Smooth muscle cell (in vitro differentiated cells): ENCODE results near the gene TBC1D22A. TPM values are rescaled to one million over a fixed set of nuclear protein-coding genes. Genes with fewer than 3 reads are reported as not detected.

Experiments used
- DNase-seq: peaks from one replicate; lab custom pipeline; 2025; ENCODE audit not compliant: unreplicated experiment; lab: John Stamatoyannopoulos, UW
- H2AFZ ChIP-seq: fragments of 200-600 bp; sonication (generic); 2 replicates; pipeline ENCODE4 v1.6.0; 2016; ENCODE audit warnings: antibody characterized with exemption, low read depth, mild to moderate bottlenecking
- H3F3A ChIP-seq: fragments of 200-600 bp; sonication (generic); 2 replicates; pipeline ENCODE4 v1.6.0; 2017; ENCODE audit warnings: antibody characterized with exemption, low read depth
- H3K27ac ChIP-seq: fragments of 200-600 bp; sonication (generic); 2 replicates; pipeline ENCODE4 v1.5.1; 2016; ENCODE audit warnings: low read depth, mild to moderate bottlenecking
- H3K27me3 ChIP-seq: fragments of 200-600 bp; sonication (generic); 2 replicates; pipeline ENCODE4 v1.6.1; 2016; ENCODE audit warnings: low read depth, mild to moderate bottlenecking
- H3K36me3 ChIP-seq: fragments of 200-600 bp; sonication (generic); 2 replicates; pipeline ENCODE4 v1.5.1; 2016; ENCODE audit warnings: low read depth
- H3K4me1 ChIP-seq: fragments of 200-600 bp; sonication (generic); 2 replicates; pipeline ENCODE4 v1.5.1; 2016; ENCODE audit warnings: low read depth
- H3K4me2 ChIP-seq: fragments of 200-600 bp; sonication (generic); 2 replicates; pipeline ENCODE4 v1.6.0; 2016; ENCODE audit warnings: mild to moderate bottlenecking
- H3K4me3 ChIP-seq: fragments of 200-600 bp; sonication (generic); 2 replicates; pipeline ENCODE4 v1.5.1; 2016; ENCODE audit warnings: mild to moderate bottlenecking
- H3K79me2 ChIP-seq: fragments of 200-600 bp; sonication (generic); 2 replicates; pipeline ENCODE4 v1.6.0; 2016; ENCODE audit warnings: low read depth, mild to moderate bottlenecking
- H3K9ac ChIP-seq: fragments of 200-600 bp; sonication (generic); 2 replicates; pipeline ENCODE4 v1.6.0; 2016; ENCODE audit warnings: low read depth
- H3K9me3 ChIP-seq: fragments of 200-600 bp; sonication (generic); replicated peaks from 2 replicates; pipeline ENCODE4 v1.5.1; 2016; ENCODE audit warnings: low read depth
- H4K20me1 ChIP-seq: fragments of 200-600 bp; sonication (generic); 2 replicates; pipeline ENCODE4 v1.6.0; 2016; ENCODE audit warnings: low read depth
- CTCF ChIP-seq: fragments of 200-600 bp; sonication (generic); IDR thresholded peaks from 2 replicates; pipeline ENCODE4 v1.5.1; 2017; ENCODE audit warnings: borderline replicate concordance, mild to moderate bottlenecking, antibody characterized with exemption; ENCODE audit not compliant: insufficient read depth, poor library complexity, severe bottlenecking
- WGBS: methylation state at CpG from one replicate; pipeline ENCODE4 v1.1.7; 2016; ENCODE audit warnings: low lambda C conversion rate; 5-methylcytosine and 5-hydroxymethylcytosine counted together
- polyA plus RNA-seq: library from polyadenylated mRNA; unstranded; fragments of >200 nt; fragmentation: Nextera tagmentation; extraction: Ambion mirVana; gene quantifications from 2 replicates; pipeline ENCODE4 v1.2.1, GENCODE V29; 2016
- total RNA-seq: library from RNA; depleted of rRNA; stranded (reverse); fragments of >200 nt; gene quantifications from 2 replicates; pipeline ENCODE4 v1.2.3, GENCODE V29; 2014

The TBC1D22A gene
- total and polyA plus RNA-seq, 2 experiments from 2014 or later = 12.5 to 14.4 TPM

GRCh38 chr22:46753761-46754109, 8.7 kb upstream of the TBC1D22A start:
- Histone ChIP-seq H3F3A (peaks cover 10% of the 10 kb centered on the region), H3K36me3 (no peaks in the 10 kb centered on the region), H3K79me2 (no peaks in the 10 kb centered on the region), H3K9ac (peak overlapping the region; percentile 82), H3K9me3 (no peaks in the 10 kb centered on the region), H2AFZ (no peak overlapping the region), H3K4me1 (peaks cover 6% of the 10 kb centered on the region), H4K20me1 (no peaks in the 10 kb centered on the region), H3K27me3 (no peaks in the 10 kb centered on the region), H3K4me2 (peak overlapping the region; percentile 27), H3K4me3 (no peak overlapping the region), H3K27ac (peak overlapping the region; percentile 94)
- no peak for DNase-seq
- no peak for TF ChIP-seq CTCF
- WGBS = 88% methylated on average over 4 of the region's 4 CpGs

GRCh38 chr22:46754110-46754799, 8.2 kb upstream of the TBC1D22A start:
- Histone ChIP-seq H3K27ac (peak overlapping the region; percentile 94), H3K4me1 (peaks cover 6% of the 10 kb centered on the region), H3K9me3 (no peaks in the 10 kb centered on the region), H4K20me1 (no peaks in the 10 kb centered on the region), H2AFZ (no peak overlapping the region), H3K27me3 (no peaks in the 10 kb centered on the region), H3K9ac (peak overlapping the region; percentile 82), H3K4me3 (no peak overlapping the region), H3K36me3 (no peaks in the 10 kb centered on the region), H3K79me2 (no peaks in the 10 kb centered on the region), H3F3A (peaks cover 10% of the 10 kb centered on the region), H3K4me2 (peak overlapping the region; percentile 39)
- peak; percentile 51 for DNase-seq
- TF ChIP-seq CTCF = no peak
- WGBS = 14% methylated on average over 14 of the region's 14 CpGs

- Histone ChIP-seq H3K4me2 (peak overlapping the region; percentile 39), H3K27ac (peak overlapping the region; percentile 94), H3K36me3 (no peaks in the 10 kb centered on the region), H3K9ac (no peak overlapping the region), H3K27me3 (no peaks in the 10 kb centered on the region), H3K9me3 (no peaks in the 10 kb centered on the region), H3K4me1 (peaks cover 6% of the 10 kb centered on the region), H2AFZ (no peak overlapping the region), H3K79me2 (no peaks in the 10 kb centered on the region), H3F3A (peaks cover 10% of the 10 kb centered on the region), H3K4me3 (no peak overlapping the region), H4K20me1 (no peaks in the 10 kb centered on the region)
- no peak for TF ChIP-seq CTCF
- WGBS = 89% methylated on average over 6 of the region's 6 CpGs
- no peak for DNase-seq
Observed at GRCh38 chr22:46754826-46755225, 7.6 kb upstream of the TBC1D22A start.

GRCh38 chr22:46755525-46755924, 6.9 kb upstream of the TBC1D22A start:
- TF ChIP-seq CTCF = no peak
- Histone ChIP-seq H3K4me2 (no peak overlapping the region), H3K4me3 (no peak overlapping the region), H3K79me2 (no peaks in the 10 kb centered on the region), H2AFZ (no peak overlapping the region), H3K9ac (no peak overlapping the region), H3K36me3 (no peaks in the 10 kb centered on the region), H3K9me3 (no peaks in the 10 kb centered on the region), H3F3A (peaks cover 16% of the 10 kb centered on the region), H4K20me1 (no peaks in the 10 kb centered on the region), H3K27me3 (no peaks in the 10 kb centered on the region), H3K27ac (no peak overlapping the region), H3K4me1 (peaks cover 6% of the 10 kb centered on the region)
- 100% methylated on average over 2 of the region's 2 CpGs for whole genome bisulfite sequencing
- no peak for DNase-seq
